NCI-H2107 (cell line): ENCODE data around the gene LRMDA.

ENCODE experiments used
- DNase-seq: peaks from one replicate; lab custom pipeline; 2025; lab: John Stamatoyannopoulos, UW

LRMDA gene

GRCh38 chr10:75924309-75924902, 493.0 kb downstream of the LRMDA start:
- DNase-seq: no peak

- no peak for DNase-seq
These were observed 494.6 kb downstream of the LRMDA start for GRCh38 chr10:75925999-75926398.

GRCh38 chr10:75926763-75927162, 495.3 kb downstream of the LRMDA start:
- no peak for DNase-seq

- DNase-seq: no peak
These were observed 496.8 kb downstream of the LRMDA start for GRCh38 chr10:75928231-75928630.

- no peak for DNase-seq
These were observed 498.3 kb downstream of the LRMDA start for GRCh38 chr10:75929630-75930161.

GRCh38 chr10:75932921-75933320, 501.5 kb downstream of the LRMDA start:
- no peak for DNase-seq

GRCh38 chr10:75935240-75935639, 503.8 kb downstream of the LRMDA start:
- no peak for DNase-seq

- DNase-seq: no peak
These were observed 504.4 kb downstream of the LRMDA start for GRCh38 chr10:75935650-75936400.

- no peak for DNase-seq
These were observed 505.4 kb downstream of the LRMDA start for GRCh38 chr10:75936841-75937240.

- no peak for DNase-seq
These were observed 506.4 kb downstream of the LRMDA start for GRCh38 chr10:75937823-75938222.

GRCh38 chr10:75938380-75939122, 507.1 kb downstream of the LRMDA start:
- DNase-seq: no peak

GRCh38 chr10:75939541-75939940, 508.1 kb downstream of the LRMDA start:
- DNase-seq: no peak

- DNase-seq: no peak
These were observed 509.3 kb downstream of the LRMDA start for GRCh38 chr10:75940742-75941141.

GRCh38 chr10:75941223-75941801, 509.9 kb downstream of the LRMDA start:
- DNase-seq: peak; percentile 64

- DNase-seq: no peak
These were observed 512.6 kb downstream of the LRMDA start for GRCh38 chr10:75944061-75944460.

- no peak for DNase-seq
These were observed 517.2 kb downstream of the LRMDA start for GRCh38 chr10:75948583-75948982.

- no peak for DNase-seq
These were observed 518.9 kb downstream of the LRMDA start for GRCh38 chr10:75950307-75950706.

GRCh38 chr10:75950997-75951589, 519.7 kb downstream of the LRMDA start:
- DNase-seq: no peak

- DNase-seq: no peak
These were observed 520.2 kb downstream of the LRMDA start for GRCh38 chr10:75951627-75952026.

GRCh38 chr10:75952093-75952492, 520.7 kb downstream of the LRMDA start:
- no peak for DNase-seq

- DNase-seq: no peak
These were observed 523.1 kb downstream of the LRMDA start for GRCh38 chr10:75954486-75954885.

GRCh38 chr10:75955973-75956502, 524.6 kb downstream of the LRMDA start:
- DNase-seq: no peak
